BLaER1 treated with 17β-estradiol and CSF1 and Interleukin-3, amounts not matched to agents 10 nM and 100 nM (cell line): ENCODE measurements around the gene TRDN.

ENCODE experiments used
- H3K27ac ChIP-seq, 11 experiments: shearing (Covaris generic); formaldehyde crosslinking; 2 replicates each; pipeline ENCODE4 v1.8.1; 2022
- H3K27me3 ChIP-seq, 11 experiments: shearing (Covaris generic); formaldehyde crosslinking; 2 replicates each; pipeline ENCODE4 v1.8.1; 2022
- H3K36me3 ChIP-seq, 11 experiments: shearing (Covaris generic); formaldehyde crosslinking; 2 replicates each; pipeline ENCODE4 v1.8.1; 2022
- H3K4me1 ChIP-seq, 10 experiments: shearing (Covaris generic); formaldehyde crosslinking; 2 replicates each; pipeline ENCODE4 v1.8.1; 2022
- H3K4me2 ChIP-seq, 11 experiments: shearing (Covaris generic); formaldehyde crosslinking; 2 replicates each; pipeline ENCODE4 v1.8.1; 2022
- H3K4me3 ChIP-seq, 10 experiments: shearing (Covaris generic); formaldehyde crosslinking; 2 replicates each; pipeline ENCODE4 v1.8.1; 2022
- H3K9ac ChIP-seq, 11 experiments: shearing (Covaris generic); formaldehyde crosslinking; 2 replicates each; pipeline ENCODE4 v1.8.1; 2022
- H3K9me3 ChIP-seq, 11 experiments: shearing (Covaris generic); formaldehyde crosslinking; replicated peaks in 1 of 11; 2 replicates each; pipeline ENCODE4 v1.8.1; 2022
- H4K20me1 ChIP-seq, 11 experiments: shearing (Covaris generic); formaldehyde crosslinking; 2 replicates each; pipeline ENCODE4 v1.8.1; 2022
- Cebpa-rat ChIP-seq, 11 experiments: shearing (Covaris generic); IDR thresholded peaks; 2 replicates each; pipeline ENCODE4 v1.8.1; 2022

The TRDN gene

GRCh38 chr6:123550052-123550617, 86.6 kb downstream of the TRDN start:
- peaks cover 0 to 13% (median 0%) of the 10 kb centered on the region in 10 experiments; a peak in 3 of 20 replicates for H3K4me1 ChIP-seq
- H3K9ac ChIP-seq, result no peak overlapping the region
- H3K27me3 ChIP-seq, result no peaks in the 10 kb centered on the region

DNA sequence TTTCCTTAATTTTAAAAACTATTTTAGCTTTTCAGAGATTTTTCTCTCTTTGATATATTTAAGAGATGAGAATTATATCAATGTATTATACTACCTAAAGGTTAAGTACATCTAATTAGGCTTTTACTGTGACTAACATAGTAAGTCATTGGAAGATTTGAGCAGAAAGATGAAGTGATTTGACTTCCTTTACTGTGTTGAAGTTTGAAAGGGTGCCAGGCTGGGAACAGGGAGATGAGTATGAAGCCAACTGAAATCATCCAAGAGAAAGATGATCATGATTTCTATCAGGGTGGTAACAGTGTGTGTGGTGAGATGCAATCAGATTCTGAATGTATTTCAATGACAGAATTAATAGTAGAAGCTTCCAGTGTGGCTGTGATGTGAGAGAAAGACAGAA, 87.3 kb downstream of the TRDN start:
- Histone ChIP-seq H3K9ac (no peak overlapping the region), H3K27me3 (no peaks in the 10 kb centered on the region), H4K20me1 (no peaks in the 10 kb centered on the region), H3K27ac (no peak overlapping the region), H3K4me3 (no peak overlapping the region), H3K9me3 (peaks cover 0 to 9% (median 7%) of the 10 kb centered on the region in 11 experiments; a peak in 7 of 22 replicates), H3K36me3 (no peaks in the 10 kb centered on the region), H3K4me2 (no peak overlapping the region), H3K4me1 (peaks cover 0 to 13% (median 0%) of the 10 kb centered on the region in 10 experiments; a peak in 3 of 20 replicates)
- TF ChIP-seq Cebpa-rat (IDR thresholded peaks at IDR 0.05), result no peak

More at GRCh38 chr6:123550052-123550617, 86.6 kb downstream of the TRDN start:
- no peak overlapping the region for H3K4me3 ChIP-seq
- TF ChIP-seq Cebpa-rat (IDR thresholded peaks at IDR 0.05), result no peak
- peak overlapping the region in 2 of 11 experiments; percentile 19 to 30; a peak in 2 of 22 replicates for H3K4me2 ChIP-seq
- no peaks in the 10 kb centered on the region for H3K36me3 ChIP-seq
- no peaks in the 10 kb centered on the region for H4K20me1 ChIP-seq
- H3K27ac ChIP-seq, result no peak overlapping the region
- peaks cover 0 to 9% (median 7%) of the 10 kb centered on the region in 11 experiments; a peak in 7 of 22 replicates for H3K9me3 ChIP-seq

- Histone ChIP-seq H3K9me3 (no peaks in the 10 kb centered on the region), H3K4me3 (no peak overlapping the region), H4K20me1 (no peaks in the 10 kb centered on the region), H3K4me1 (peaks cover 0 to 13% (median 0%) of the 10 kb centered on the region in 10 experiments; a peak in 3 of 20 replicates), H3K27ac (no peak overlapping the region), H3K27me3 (no peaks in the 10 kb centered on the region), H3K36me3 (no peaks in the 10 kb centered on the region), H3K9ac (no peak overlapping the region), H3K4me2 (no peak overlapping the region)
- TF ChIP-seq Cebpa-rat (IDR thresholded peaks at IDR 0.05), result no peak
These were observed 89.4 kb downstream of the TRDN start for GRCh38 chr6:123547216-123547978.

GRCh38 chr6:123546537-123546936, 90.2 kb downstream of the TRDN start:
- no peaks in the 10 kb centered on the region for H4K20me1 ChIP-seq
- no peak overlapping the region for H3K9ac ChIP-seq
- H3K27me3 ChIP-seq, result no peaks in the 10 kb centered on the region
- H3K9me3 ChIP-seq, result no peaks in the 10 kb centered on the region
- no peak overlapping the region for H3K27ac ChIP-seq
- H3K4me2 ChIP-seq, result no peak overlapping the region
- TF ChIP-seq Cebpa-rat (IDR thresholded peaks at IDR 0.05), result no peak
- no peaks in the 10 kb centered on the region for H3K36me3 ChIP-seq
- peaks cover 0 to 13% (median 0%) of the 10 kb centered on the region in 10 experiments; a peak in 3 of 20 replicates for H3K4me1 ChIP-seq
- no peak overlapping the region for H3K4me3 ChIP-seq

DNA sequence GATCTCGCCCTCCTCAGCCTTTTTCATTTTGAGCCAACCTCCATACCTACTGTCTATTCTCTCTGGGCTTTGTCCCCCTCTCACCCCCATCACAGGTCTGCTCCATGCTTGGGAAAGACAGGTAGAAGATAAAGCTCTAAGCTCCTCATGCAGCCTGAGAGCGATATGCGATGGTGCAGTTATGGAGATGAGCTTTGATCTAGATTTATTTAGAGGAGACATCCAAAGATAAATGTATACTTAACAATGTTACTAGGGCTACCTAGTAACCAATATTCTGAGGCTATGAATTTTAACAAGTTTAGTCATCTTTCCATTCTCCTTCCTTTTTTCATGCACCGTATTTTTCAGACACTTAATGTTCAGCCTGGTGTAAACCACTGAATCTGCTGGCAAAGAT, 95.3 kb downstream of the TRDN start:
- no peak overlapping the region for H3K4me2 ChIP-seq
- H4K20me1 ChIP-seq, result no peaks in the 10 kb centered on the region
- TF ChIP-seq Cebpa-rat (IDR thresholded peaks at IDR 0.05), result no peak
- no peak overlapping the region for H3K9ac ChIP-seq
- peaks cover 0 to 4% (median 0%) of the 10 kb centered on the region in 11 experiments; a peak in 1 of 22 replicates for H3K9me3 ChIP-seq
- H3K27ac ChIP-seq, result no peak overlapping the region
- no peaks in the 10 kb centered on the region for H3K27me3 ChIP-seq
- no peak overlapping the region for H3K4me3 ChIP-seq
- no peaks in the 10 kb centered on the region for H3K4me1 ChIP-seq
- H3K36me3 ChIP-seq, result no peaks in the 10 kb centered on the region

- Histone ChIP-seq H3K4me1 (peaks cover 0 to 10% (median 7%) of the 10 kb centered on the region in 10 experiments; a peak in 12 of 20 replicates), H3K27ac (no peak overlapping the region), H3K4me2 (no peak overlapping the region), H4K20me1 (no peaks in the 10 kb centered on the region), H3K27me3 (no peaks in the 10 kb centered on the region), H3K4me3 (no peak overlapping the region), H3K9me3 (no peaks in the 10 kb centered on the region), H3K9ac (no peak overlapping the region), H3K36me3 (no peaks in the 10 kb centered on the region)
- TF ChIP-seq Cebpa-rat (IDR thresholded peaks at IDR 0.05), result no peak
These were observed 102.7 kb downstream of the TRDN start for GRCh38 chr6:123533862-123534648.

DNA sequence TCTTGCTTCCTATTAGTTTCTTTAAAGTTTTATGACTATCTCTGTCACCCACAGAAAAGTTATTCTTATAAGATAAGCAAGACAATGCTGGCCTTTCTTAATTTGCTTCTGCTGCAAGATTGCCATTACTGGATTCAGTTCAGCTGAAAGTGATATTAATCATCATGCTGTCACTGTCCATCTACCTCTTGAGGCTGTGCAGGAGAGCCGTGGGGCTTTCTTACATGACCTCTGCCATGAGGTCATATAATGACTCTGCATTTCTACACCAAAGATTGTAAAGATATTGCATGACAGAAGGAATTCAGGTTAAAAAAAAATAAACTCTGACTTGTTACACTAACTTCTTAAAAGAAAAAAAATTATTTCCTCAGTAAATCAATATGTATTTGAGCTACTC, 106.9 kb downstream of the TRDN start:
- 0 out of 22 replicates have a peak overlapping the region, but pooled peaks of 1 of the 11 experiments have one; percentile 18 for H3K27ac ChIP-seq
- H4K20me1 ChIP-seq, result no peaks in the 10 kb centered on the region
- no peaks in the 10 kb centered on the region for H3K36me3 ChIP-seq
- TF ChIP-seq Cebpa-rat (IDR thresholded peaks at IDR 0.05), result no peak
- no peaks in the 10 kb centered on the region for H3K27me3 ChIP-seq
- H3K4me2 ChIP-seq, result peak overlapping the region in 6 of 11 experiments; percentile 22 to 78 (median 62); a peak in 9 of 22 replicates
- no peak overlapping the region for H3K9ac ChIP-seq
- peaks cover 0 to 40% (median 15%) of the 10 kb centered on the region in 10 experiments; a peak in 12 of 20 replicates for H3K4me1 ChIP-seq
- H3K4me3 ChIP-seq, result no peak overlapping the region
- H3K9me3 ChIP-seq, result peaks cover 0 to 5% (median 0%) of the 10 kb centered on the region in 11 experiments; a peak in 2 of 22 replicates

DNA sequence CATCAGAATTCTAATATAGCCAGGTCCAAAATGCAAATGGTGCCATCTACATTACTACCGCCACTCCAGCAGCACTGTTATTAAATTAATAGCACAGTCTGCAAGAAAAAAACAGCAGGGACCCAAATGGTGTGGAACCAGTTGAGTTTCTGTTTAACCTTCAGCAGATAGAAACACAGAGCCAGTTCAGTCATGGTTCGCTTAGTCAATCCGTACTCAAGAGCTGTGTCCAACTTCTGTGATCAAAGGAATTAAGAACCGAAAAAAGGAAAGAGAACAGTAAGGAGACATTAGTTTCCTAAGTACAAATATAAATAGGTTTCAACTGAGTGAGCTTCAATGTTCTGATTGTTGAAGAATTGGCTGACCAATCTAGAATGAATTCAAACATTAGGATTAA, 107.7 kb downstream of the TRDN start:
- TF ChIP-seq Cebpa-rat (IDR thresholded peaks at IDR 0.05), result no peak
- peaks cover 0 to 5% (median 0%) of the 10 kb centered on the region in 11 experiments; a peak in 2 of 22 replicates for H3K9me3 ChIP-seq
- H3K4me3 ChIP-seq, result peak overlapping the region in 2 of 10 experiments; percentile 10 to 38; a peak in 2 of 20 replicates
- no peaks in the 10 kb centered on the region for H3K27me3 ChIP-seq
- no peak overlapping the region for H3K9ac ChIP-seq
- H4K20me1 ChIP-seq, result no peaks in the 10 kb centered on the region
- H3K27ac ChIP-seq, result 0 out of 22 replicates have a peak overlapping the region, but pooled peaks of 3 of the 11 experiments have one; percentile 1 to 12 (median 6)
- peak overlapping the region; percentile 46 to 83 (median 65) for H3K4me2 ChIP-seq
- H3K4me1 ChIP-seq, result peaks cover 0 to 40% (median 15%) of the 10 kb centered on the region in 10 experiments; a peak in 12 of 20 replicates
- no peaks in the 10 kb centered on the region for H3K36me3 ChIP-seq
